GM18517 (cell line): ENCODE results near the gene ZNF718.
"Not testable (repeated sequence)": the region's sequence is repeated elsewhere in the genome, so short reads cannot be mapped to it uniquely, and the experiment has no call there.

ENCODE experiments used
- ATAC-seq: cut with Tn5 transposase; IDR thresholded peaks from one replicate; pipeline ENCODE4 v1.9.1; 2021; ENCODE audit warnings: mild to moderate bottlenecking, moderate library complexity; ENCODE audit not compliant: unreplicated experiment

Gene ZNF718

GRCh38 chr4:124275-125081 lies at the start of gene ZNF718:
ZNF718 (plus strand) TSS chr4:124501; CDS start chr4:124671, 170 bp downstream.
- ATAC-seq = peak; percentile 99

- no peak for ATAC-seq
Measured at GRCh38 chr4:85951-86350, 38.4 kb upstream of the ZNF718 start.

GRCh38 chr4:86559-87324 lies 37.6 kb upstream of the ZNF718 start:
- not testable (repeated sequence) for ATAC-seq

GRCh38 chr4:98386-98785 lies 25.9 kb upstream of the ZNF718 start:
- no peak for ATAC-seq

- ATAC-seq = no peak
Measured at GRCh38 chr4:99863-100262, 24.4 kb upstream of the ZNF718 start.

GRCh38 chr4:107083-107443 lies 17.2 kb upstream of the ZNF718 start:
- no peak for ATAC-seq

- ATAC-seq = no peak
Measured at GRCh38 chr4:107444-108429, 16.6 kb upstream of the ZNF718 start.

GRCh38 chr4:112771-113170 lies 11.5 kb upstream of the ZNF718 start:
- no peak for ATAC-seq

GRCh38 chr4:113732-114131 lies 10.6 kb upstream of the ZNF718 start:
- ATAC-seq = no peak

- ATAC-seq = no peak
Measured at GRCh38 chr4:114149-114548, 10.2 kb upstream of the ZNF718 start.

GRCh38 chr4:116499-116898 lies 7.8 kb upstream of the ZNF718 start:
- no peak for ATAC-seq

GRCh38 chr4:120616-121015 lies 3.7 kb upstream of the ZNF718 start:
- no peak for ATAC-seq

GRCh38 chr4:121408-122084 lies 2.8 kb upstream of the ZNF718 start:
- ATAC-seq = no peak

- not testable (repeated sequence) for ATAC-seq
Measured at GRCh38 chr4:123922-124274, 403 bp upstream of the ZNF718 start.

GRCh38 chr4:125091-125771 lies 930 bp downstream of the ZNF718 start:
- peak; percentile 19 for ATAC-seq

GRCh38 chr4:125833-126232 lies 1.5 kb downstream of the ZNF718 start:
- ATAC-seq = no peak

- ATAC-seq = no peak
Measured at GRCh38 chr4:132483-132882, 8.2 kb downstream of the ZNF718 start.

GRCh38 chr4:138935-139334 lies 14.6 kb downstream of the ZNF718 start:
- ATAC-seq = no peak

GRCh38 chr4:139691-140090 lies 15.4 kb downstream of the ZNF718 start:
- no peak for ATAC-seq

GRCh38 chr4:146621-147020 lies 22.3 kb downstream of the ZNF718 start:
- no peak for ATAC-seq
